GM21423 (cell line): ENCODE data around the gene ATP13A1.
"Not testable (repeated sequence)": the region's sequence is repeated elsewhere in the genome, so short reads cannot be mapped to it uniquely, and the experiment has no call there.

Experiments used
- ATAC-seq: cut with Tn5 transposase; IDR thresholded peaks from one replicate; pipeline ENCODE4 v1.9.1; 2021; ENCODE audit warnings: mild to moderate bottlenecking, moderate library complexity; ENCODE audit not compliant: unreplicated experiment

Gene ATP13A1

DNA sequence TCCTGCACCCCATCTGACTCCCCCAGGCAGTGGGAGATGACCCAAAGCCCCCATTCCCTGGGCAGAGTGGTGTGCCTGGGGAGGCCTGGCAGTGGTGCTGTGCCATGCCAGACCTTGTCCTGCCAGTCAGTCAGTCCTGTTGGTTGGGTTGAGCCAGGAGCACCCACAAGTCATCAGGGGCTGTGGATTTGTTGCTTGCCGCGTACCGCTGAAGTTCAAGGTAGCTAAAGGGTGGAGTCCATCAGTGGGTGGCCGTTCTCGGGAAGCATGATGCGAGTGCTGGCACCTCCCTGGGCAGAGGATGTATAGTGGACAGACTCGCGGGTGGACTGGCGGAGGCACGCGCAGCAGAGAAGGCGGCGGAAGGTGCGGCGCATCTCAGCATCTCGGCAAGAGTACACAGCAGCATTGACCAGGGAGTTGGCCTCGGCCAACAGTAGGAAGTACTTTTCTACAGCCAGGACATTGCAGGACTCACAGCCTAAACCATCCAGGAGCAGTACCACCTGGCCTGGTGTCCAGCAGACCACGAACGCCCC lies 39.4 kb downstream of the ATP13A1 start:
- ATAC-seq: no peak

GRCh38 chr19:19623383-19623782 lies 40.1 kb downstream of the ATP13A1 start:
- ATAC-seq: no peak

DNA sequence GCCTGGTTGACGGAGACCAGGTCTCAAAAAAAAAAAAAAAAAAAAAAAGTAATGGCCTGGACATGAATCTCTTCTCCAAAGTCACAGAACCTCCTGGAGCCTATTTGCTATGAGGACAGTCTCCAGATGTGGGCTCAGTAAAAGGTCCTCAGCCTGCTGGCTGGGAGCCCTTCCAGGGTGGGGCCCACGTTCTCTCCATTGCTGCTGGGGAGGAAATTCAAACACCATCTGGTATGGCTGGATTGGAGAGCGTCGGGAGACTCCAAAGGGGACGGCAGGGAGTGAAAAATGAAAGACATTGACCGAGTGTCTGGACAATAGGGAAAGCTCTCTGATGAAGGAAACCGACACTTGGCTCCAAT lies 43.6 kb downstream of the ATP13A1 start:
- no peak for ATAC-seq

- ATAC-seq: no peak
These were observed 44.2 kb downstream of the ATP13A1 start for GRCh38 chr19:19619181-19619848.

- peak; percentile 89 for ATAC-seq
These were observed 45.0 kb downstream of the ATP13A1 start, which contains the start of gene PBX4 for GRCh38 chr19:19618219-19619051. Gene PBX4, minus strand, starts transcription at chr19:19618687. Its CDS starts 58 bp downstream, at chr19:19618629.

- ATAC-seq: no peak
These were observed 48.4 kb downstream of the ATP13A1 start for GRCh38 chr19:19615086-19615485.

- ATAC-seq: no peak
These were observed 50.0 kb downstream of the ATP13A1 start for GRCh38 chr19:19613506-19613905.

- no peak for ATAC-seq
These were observed 52.9 kb downstream of the ATP13A1 start for GRCh38 chr19:19610376-19611202.

DNA sequence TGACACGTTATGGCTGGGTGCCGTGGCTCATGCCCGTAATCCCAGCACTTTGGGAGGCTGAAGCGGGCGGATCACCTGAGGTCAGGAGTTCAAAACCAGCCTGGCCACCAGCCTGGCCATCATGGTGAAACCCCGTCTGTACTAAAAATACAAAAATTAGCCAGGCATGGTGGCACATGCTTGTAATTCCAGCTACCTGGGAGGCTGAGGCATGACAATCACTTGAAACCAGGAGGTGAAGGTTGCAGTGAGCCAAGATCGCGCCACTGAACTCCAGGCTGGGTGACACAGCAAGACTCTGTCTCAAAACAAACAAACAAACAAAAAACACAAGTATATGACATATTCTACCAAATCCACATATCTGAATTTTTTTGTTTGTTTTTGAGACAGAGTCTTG lies 56.8 kb downstream of the ATP13A1 start:
- ATAC-seq: not testable (repeated sequence)

DNA sequence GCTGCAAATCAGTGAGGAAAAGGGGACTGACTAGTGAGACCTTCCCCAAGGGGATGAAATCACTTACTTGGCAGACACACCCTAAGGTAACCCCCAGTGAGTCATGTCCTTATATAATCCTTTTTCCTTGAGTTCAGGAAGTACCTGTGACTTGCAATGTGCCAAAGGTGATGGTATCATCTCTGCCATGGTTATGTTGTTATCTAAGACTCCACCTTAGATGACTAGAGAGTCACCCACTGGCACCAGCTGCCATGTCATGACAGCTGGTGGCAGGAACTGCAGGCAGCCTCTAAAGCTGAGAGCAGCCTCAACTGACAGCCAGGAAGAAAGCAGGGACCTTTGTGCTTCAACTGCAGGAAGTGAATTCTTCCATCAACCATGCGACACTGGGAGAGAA lies 57.5 kb downstream of the ATP13A1 start:
- no peak for ATAC-seq

GRCh38 chr19:19602713-19603324 lies 60.7 kb downstream of the ATP13A1 start:
- no peak for ATAC-seq

DNA sequence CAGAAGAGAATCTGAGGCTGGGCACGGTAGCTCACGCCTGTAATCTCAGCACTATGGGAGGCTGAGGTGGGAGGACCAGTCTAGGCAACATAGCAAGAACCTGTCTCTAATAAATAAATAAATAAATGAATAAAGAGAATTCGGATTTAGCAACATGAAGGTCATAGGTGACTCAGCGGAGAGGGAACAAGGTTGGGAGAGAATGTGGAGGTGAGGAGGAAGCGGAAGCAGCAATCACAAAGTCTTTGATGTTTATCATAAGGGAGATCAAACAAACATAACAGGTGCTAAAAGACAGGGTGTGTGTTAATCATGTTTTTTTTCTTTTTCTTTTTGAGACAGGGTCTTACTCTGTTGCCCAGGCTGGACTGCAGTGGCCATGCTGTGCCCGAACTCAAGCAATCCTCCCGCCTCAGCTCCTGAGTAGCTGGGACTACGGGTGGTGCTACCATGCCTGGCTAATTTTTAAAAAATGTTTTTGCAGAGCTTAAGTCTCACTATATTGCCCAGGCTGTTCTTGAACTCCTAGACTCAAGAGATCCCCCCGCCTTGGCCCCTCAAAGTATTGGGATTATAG lies 61.3 kb downstream of the ATP13A1 start:
- ATAC-seq: no peak

- no peak for ATAC-seq
These were observed 62.6 kb downstream of the ATP13A1 start for GRCh38 chr19:19600793-19601330.

DNA sequence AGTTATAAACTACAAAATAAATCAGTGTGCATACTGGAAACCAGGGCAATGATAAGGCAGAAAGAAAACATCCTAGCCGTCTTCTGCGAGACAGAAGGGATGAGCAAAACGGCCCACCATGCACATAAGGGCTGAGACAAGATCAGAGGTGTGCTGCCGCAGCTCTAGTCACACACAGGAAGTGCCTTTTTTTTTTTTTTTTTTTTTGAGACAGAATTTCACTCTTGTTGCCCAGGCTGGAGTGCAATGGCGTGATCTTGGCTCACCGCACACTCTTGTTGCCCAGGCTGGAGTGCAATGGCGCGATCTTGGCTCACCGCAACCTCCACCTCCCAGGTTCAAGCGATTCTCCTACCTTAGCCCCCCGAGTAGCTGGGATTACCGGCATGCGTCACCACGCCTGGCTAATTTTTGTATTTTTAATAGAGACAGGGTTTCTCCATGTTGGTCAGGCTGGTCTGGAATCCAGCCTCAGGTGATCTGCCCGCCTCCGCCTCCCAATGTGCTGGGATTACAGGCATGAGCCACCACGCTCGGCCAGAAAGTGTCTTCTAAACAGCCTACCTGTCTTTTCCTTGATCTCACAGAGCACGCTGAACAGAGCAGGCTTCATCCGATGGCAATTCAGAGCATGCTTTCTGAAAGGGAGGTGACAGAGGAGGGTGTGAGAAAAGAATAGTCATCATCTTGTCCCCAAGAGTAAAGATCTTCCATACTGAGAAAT lies 64.6 kb downstream of the ATP13A1 start:
- not testable (repeated sequence) for ATAC-seq

DNA sequence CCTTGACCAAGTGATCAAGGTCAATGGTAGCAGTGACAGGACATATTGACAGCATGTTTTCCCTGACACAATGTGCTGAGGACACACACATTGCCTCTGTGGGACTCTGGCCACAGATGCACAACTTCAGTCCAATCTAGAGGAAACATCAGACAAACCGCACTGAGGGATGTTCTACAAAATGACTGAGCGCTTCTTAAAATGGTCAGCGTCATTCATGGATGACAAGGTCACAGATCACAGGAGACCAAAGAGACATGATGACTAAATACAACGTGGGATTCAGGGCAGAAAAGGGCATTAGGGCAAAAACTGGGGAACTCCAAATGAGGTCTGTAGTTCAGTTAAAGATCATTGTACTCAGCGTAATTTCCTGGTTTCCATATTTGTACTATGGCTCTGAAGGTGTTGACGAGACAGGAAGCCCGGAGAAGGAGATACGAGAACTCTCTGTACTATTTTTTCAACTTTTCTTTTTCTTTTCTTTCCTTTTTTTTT lies 65.6 kb downstream of the ATP13A1 start:
- peak; percentile 69 for ATAC-seq
